Body of pancreas (tissue), 4 donors: Measurements from ENCODE around the gene ZNF138.

ENCODE experiments used
- CTCF ChIP-seq, 7 experiments: fragments of 450-650 bp in 4 of 7; fragments of 200-600 bp in 3 of 7; sonication (generic) in 3 of 7; IDR thresholded peaks; one replicate each; pipeline ENCODE4 v1.5.1; 2016 to 2019; ENCODE audit warnings: antibody characterized with exemption in 7 of 7
- POLR2A ChIP-seq, 3 donors: fragments of 450-650 bp; IDR thresholded peaks; one replicate each; pipeline ENCODE4 v1.6.1; 2016; ENCODE audit warnings: antibody characterized with exemption in 3 of 3, mild to moderate bottlenecking in 2 of 3

- TF ChIP-seq CTCF (IDR thresholded peaks at IDR 0.05) (no peak), POLR2A (IDR thresholded peaks at IDR 0.05) (no peak)
Measured at GRCh38 chr7:64834989-64835388, 40.8 kb downstream of the ZNF138 start.
